Gastroesophageal sphincter (tissue), 3 donors: ENCODE data around the gene MUSTN1.

Source experiments
- CTCF ChIP-seq, 4 experiments: fragments of 200-600 bp in 2 of 4; fragments of 450-650 bp in 2 of 4; sonication (generic) in 1 of 4; IDR thresholded peaks; one replicate each; pipeline ENCODE4 v1.5.1; 2017 to 2019; ENCODE audit warnings: antibody characterized with exemption in 4 of 4, mild to moderate bottlenecking in 2 of 4, moderate library complexity in 2 of 4
- EP300 ChIP-seq: sonication (generic); formaldehyde crosslinking; IDR thresholded peaks from one replicate; pipeline ENCODE4 v1.6.1; 2017; ENCODE audit warnings: antibody characterized with exemption, mild to moderate bottlenecking
- POLR2AphosphoS5 ChIP-seq: sonication (generic); formaldehyde crosslinking; IDR thresholded peaks from one replicate; pipeline ENCODE4 v1.6.1; 2017; ENCODE audit warnings: antibody characterized with exemption

GRCh38 chr3:52843108-52843865 lies 8.5 kb upstream of the MUSTN1 start:
- no peak for TF ChIP-seq CTCF (IDR thresholded peaks at IDR 0.05)
- TF ChIP-seq POLR2AphosphoS5, result no peak
- no peak for TF ChIP-seq EP300
